T1000 (cell line): Measurements from ENCODE around the gene GLYAT.
"Not testable (repeated sequence)": the region's sequence is repeated elsewhere in the genome, so short reads cannot be mapped to it uniquely, and the experiment has no call there.

Source experiments
- DNase-seq: peaks from one replicate; lab custom pipeline; 2025; ENCODE audit warnings: mixed read lengths; lab: John Stamatoyannopoulos, UW

Gene GLYAT

DNA sequence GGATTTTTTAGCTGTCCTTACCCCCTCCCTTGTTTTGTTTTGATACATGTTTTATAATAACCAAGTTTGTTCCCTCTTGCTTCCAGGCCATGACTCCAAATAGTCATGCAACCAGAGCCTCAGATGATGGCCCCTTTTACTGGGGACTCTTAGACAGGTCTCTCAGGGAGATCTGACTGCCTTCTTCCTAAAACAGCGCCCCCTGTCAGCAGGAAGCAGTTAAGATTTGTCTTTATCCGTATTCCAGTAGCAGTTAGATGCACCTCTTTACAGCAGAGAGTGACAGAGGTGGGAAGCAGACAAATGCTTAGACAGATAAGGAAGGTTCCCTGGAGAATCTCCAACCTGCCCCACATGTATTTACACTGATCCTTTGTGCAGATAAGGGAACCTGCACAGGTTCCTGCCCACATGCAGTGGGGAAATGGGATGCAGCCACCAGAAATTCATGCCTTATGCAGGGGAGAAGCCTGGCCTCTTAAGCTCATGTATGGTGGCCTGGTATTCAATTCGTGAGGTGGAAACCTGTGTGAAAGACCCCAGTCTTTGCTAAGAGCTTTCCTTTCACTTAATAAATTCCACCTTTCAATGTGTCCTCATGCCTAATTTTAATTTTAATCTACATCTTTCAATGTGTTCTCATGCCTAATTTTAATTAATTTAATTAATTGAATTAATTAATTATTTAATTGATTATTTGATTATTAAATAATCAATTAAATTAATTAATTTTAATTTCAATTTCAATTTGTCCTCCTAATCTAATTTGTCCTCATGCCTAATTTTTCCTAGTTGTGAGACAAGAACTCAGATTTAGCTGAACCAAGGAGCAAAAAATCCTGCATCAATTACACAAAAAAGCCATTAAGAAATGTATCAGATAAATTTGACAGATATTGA is 11.5 kb upstream of the GLYAT start:
- no peak for DNase-seq

DNA sequence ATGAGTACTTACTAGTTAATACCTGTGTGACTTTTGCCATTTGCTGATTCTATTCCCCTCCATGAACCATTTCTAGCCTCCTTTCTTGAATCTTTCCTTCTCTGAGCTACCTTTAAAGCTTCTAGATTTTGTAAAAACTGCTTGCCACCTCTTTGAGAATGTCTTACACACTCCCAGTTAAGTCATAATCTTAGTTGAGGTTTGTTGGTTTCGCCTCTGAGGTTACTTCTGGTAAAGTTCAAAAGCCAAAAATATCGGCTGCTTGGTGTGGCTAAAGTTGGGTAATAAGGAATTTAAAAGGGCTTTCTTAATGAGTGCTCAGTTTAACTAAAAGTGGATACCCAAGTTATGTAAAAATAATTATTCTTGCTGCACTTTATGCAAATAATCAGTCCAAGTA is 10.4 kb upstream of the GLYAT start:
- no peak for DNase-seq

DNA sequence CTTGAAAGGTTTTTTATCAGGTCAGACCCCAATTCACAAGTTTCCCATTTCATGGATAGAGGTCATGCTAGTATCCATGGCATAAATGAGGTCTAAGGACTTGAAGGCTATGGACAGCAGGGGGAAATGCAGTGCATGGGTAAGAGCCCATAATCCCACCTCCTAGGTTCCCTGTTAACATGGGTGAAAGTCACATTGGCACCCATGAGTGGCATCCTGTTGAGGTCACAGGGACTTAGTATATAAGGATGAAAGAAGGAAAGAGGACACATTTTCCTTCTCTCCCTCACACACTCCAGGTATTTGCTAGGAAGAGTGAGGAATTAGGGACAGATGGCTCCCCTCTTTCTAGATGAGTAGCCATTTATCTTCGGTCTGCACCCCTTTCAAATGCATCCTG is 9.4 kb upstream of the GLYAT start:
- DNase-seq = no peak

DNA sequence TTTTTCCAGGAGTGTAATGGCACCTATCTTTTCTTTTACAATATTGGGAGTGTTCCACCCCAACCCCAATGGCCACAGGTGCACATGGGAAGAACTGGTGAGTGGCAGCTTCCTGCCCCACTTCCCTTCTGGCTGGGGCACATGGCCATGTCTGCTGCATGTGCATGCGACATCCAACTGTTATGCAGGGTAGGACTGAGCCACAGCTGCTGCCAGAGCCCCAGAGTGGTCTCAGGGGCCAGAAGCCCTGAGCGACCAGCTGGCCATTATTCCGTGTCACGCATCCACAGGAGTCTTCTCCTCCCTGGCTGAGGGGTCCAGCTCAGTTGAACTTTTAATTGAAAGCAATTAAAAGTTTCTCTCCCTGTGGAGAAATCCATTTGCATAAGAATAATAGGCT is 8.7 kb upstream of the GLYAT start:
- DNase-seq = no peak

DNA sequence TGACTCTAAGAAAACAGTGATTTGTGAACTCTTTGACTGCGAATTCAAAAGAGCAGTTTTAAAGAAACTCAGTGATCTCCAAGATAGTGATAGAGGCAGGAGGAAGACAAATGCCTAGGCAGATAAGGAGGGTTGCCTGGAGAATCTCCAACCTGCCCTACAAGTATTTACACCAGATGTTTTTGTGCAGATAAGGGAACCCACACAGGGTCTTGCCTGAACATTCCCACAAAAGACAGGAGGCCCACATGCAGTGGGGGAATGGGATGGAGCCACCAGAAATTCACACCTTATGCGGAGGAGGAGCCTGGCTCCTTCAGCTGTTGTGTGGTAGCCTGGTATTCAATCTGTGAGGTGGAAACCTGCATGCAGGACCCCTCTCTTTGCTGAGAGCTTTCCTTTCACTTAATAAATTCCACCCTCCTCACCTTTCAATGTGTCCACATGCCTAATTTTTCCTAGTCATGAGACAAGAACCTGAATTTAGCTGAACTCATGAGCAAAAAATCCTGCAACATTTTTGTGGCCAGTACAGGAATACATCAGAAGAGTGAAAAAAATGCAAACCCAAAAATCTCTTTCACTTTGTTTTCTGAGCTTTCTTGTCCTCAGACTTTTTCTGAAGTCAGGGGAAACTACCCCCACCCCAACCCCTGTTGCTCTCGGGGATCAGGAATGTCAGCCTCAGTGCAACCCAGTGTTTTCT is 8.1 kb upstream of the GLYAT start:
- DNase-seq = no peak

GRCh38 chr11:58734681-58735490 is 3.1 kb upstream of the GLYAT start:
- no peak for DNase-seq

DNA sequence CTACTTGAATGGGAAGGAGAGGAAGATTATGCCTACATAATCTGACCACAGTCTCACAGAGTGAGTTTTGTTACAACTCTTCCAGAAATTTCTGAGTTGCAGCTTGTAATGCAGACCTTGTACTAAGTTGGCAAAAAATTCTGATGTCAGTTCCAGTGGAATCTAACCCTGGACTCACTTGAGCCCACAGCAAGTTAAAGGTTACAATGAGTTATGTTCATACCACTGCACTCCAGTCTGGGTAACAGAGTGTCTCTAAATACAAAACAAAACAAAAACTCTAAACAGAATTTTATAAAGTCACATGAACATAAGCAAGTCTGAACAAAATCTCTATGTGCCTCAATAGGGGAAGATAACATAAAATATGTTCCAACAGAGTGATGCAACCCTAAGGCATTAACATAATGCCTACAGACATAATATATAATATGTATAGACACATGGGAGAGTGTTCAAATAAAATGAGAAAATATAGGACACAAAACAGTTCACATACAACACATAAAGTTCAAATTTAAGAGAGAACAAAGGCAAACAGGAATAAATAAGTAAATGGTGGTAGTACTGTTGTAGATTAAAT is 1.1 kb downstream of the GLYAT start:
- no peak for DNase-seq

DNA sequence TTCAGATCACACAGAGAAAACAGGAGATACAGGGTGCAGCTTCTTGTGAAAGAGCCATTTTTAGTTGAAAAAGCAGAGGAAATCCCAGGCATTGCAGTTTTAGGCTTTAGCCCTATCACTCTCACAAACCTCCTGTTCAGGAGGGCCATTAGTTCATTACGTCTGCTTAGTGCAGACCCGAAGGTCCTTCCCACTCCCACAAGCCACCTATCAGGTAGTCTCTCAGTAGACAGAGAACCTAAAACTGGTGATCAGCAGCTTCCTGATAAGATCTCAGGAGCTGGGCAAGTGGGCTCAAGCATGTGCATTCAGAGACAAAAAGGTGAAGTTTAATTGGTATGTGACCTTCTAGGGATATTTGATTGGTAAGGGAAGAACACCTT is 4.3 kb downstream of the GLYAT start:
- no peak for DNase-seq

DNA sequence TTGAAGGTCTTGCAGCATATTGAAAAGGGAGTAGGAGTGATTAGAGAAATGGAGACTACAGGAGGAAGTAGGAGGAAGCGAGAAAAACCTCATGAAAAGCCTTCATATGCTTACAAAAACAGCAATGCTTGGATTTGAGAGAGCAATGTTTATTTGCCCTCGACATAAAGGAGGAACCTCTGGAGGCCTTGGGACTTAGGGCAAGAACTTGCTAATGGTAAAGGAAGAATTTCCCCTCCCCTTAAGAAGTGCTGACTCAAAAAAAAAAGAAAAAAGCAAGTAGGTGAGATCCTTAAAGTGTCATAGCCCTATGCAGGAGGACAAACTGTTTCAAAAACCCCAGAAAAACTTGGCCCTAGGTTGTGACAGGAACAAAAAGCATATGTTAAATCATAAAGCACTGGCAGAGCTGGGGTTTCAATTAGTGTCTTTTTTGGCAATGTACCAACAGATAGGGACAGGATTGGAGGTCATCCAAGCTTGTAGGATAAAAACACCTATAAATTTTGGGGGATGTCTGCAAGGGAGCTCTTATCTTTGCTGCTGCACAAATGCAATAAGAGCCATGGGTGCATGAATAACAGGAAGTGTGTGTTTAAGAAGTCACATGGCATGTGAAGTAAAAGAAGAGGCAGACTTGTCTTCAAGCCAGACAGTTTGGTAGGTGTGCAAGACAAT is 4.9 kb downstream of the GLYAT start:
- no peak for DNase-seq

GRCh38 chr11:58719406-58720117 is 12.2 kb downstream of the GLYAT start:
- no peak for DNase-seq

GRCh38 chr11:58712531-58712930 is 19.2 kb downstream of the GLYAT start:
- no peak for DNase-seq

- no peak for DNase-seq
These were observed 19.9 kb downstream of the GLYAT start for GRCh38 chr11:58711832-58712231.

DNA sequence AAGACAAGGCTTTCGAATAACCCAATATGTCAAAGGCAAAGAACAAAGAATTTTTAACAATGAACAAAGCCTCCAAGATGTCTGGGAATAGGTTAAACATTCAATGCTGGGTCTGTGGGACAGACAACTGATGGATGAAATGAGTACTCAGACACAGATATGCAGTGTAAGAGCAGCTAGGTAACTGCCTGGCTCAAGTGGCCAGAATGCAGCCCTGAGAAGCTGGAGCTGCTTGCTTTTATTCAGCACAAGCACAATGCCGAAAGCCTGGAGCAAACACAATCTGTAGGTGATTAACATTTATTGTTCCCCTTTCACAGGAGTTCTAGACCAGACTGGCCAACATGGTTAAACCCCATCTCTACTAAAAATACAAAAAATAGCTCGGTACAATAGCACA is 24.0 kb downstream of the GLYAT start:
- DNase-seq = no peak

DNA sequence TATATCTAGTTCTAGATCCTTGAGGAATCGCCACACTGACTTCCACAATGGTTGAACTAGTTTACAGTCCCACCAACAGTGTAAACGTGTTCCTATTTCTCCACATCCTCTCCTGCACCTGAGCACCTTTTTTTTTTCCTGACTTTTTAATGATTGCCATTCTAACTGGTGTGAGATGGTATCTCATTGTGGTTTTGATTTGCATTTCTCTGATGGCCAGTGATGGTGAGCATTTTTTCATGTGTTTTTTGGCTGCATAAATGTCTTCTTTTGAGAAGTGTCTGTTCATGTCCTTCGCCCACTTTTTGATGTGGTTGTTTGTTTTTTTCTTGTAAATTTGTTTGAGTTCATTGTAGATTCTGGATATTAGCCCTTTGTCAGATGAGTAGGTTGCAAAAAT is 34.9 kb downstream of the GLYAT start:
- DNase-seq = not testable (repeated sequence)

GRCh38 chr11:58693026-58693425 is 38.7 kb downstream of the GLYAT start:
- DNase-seq = no peak

DNA sequence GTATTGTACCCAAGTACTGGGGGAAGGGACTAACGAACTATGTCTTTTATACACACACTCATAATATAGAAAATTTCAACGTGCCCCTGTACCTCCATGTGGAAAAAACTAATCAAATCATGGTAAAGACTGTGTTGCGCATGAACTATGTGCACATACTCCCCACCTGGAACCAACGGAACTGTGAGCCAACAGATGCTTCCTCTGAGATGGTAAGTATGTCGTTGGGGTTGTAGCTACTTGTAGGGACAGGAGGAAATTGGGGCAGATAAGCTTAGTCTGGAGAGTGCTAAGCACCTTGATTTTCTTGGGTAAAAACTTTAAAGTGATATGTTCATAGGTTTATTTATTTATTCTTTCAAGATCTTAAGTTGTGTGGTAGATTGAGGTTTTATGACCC is 40.1 kb downstream of the GLYAT start:
- no peak for DNase-seq

GRCh38 chr11:58688789-58689503 is 42.8 kb downstream of the GLYAT start:
- DNase-seq = no peak

- DNase-seq = no peak
These were observed 45.6 kb downstream of the GLYAT start for GRCh38 chr11:58685973-58686722.

GRCh38 chr11:58682660-58683059 is 49.1 kb downstream of the GLYAT start:
- not testable (repeated sequence) for DNase-seq

DNA sequence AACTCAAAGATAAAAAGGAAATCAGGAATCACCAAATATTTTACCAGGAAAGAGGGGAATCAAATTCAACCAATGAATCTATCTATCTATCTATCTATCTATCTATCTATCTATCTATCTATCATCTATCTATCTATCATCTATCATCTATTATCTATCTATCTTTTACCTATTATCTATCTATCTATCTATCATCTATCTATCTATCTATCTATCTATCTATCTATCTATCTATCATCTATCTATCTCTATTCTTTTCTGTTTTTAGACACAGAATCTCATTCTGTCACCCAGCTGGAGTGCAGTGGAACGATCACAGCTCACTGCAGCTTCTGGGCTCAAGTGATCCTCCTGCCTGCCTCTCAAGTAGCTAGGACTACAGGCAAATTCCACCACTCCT is 54.2 kb downstream of the GLYAT start:
- not testable (repeated sequence) for DNase-seq
